SK-N-SH (cell line): Measurements from ENCODE around the gene HACD1. TPM values are rescaled to one million over a fixed set of nuclear protein-coding genes. Genes with fewer than 3 reads are reported as not detected.

Source experiments
- CTCF ChIA-PET: fragments of 300-600, 350-600 bp; formaldehyde crosslinking; extraction: SDS; loops from one replicate; lab custom pipeline; 2021; lab: Yijun Ruan, JAX
- POLR2A ChIA-PET: fragments of 350-600 bp; sonication (Branson Sonifier 250); formaldehyde crosslinking; extraction: SDS; loops from one replicate; lab custom pipeline; 2020; ENCODE audit warnings: antibody characterized with exemption, inconsistent platforms; lab: Yijun Ruan, JAX
- DNase-seq: peaks from one replicate; pipeline ENCODE4 v3.0.0; 2012
- H2AFZ ChIP-seq: fragments of 200-600 bp; sonication (generic); 2 replicates; pipeline ENCODE4 v1.8.1; 2016; ENCODE audit warnings: antibody characterized with exemption, mild to moderate bottlenecking, low read depth
- H3F3A ChIP-seq: fragments of 200-600 bp; sonication (generic); replicated peaks from 2 replicates; pipeline ENCODE3; 2016; ENCODE audit warnings: antibody characterized with exemption, mild to moderate bottlenecking; ENCODE audit not compliant: insufficient read depth
- H3K27ac ChIP-seq, 2 experiments: fragments of 200-500 bp in 1 of 2; fragments of 200-600 bp in 1 of 2; sonication (Bioruptor generic) in 1 of 2; sonication (generic), shearing (Covaris generic) in 1 of 2; 2 replicates each; pipeline versions ENCODE4 v1.5.1 to v1.6.1; 2014 to 2016; ENCODE audit warnings: low read depth in 2 of 2, inconsistent platforms in 1 of 2, low read length in 1 of 2, mild to moderate bottlenecking in 1 of 2, mixed read lengths in 1 of 2
- H3K27me3 ChIP-seq: fragments of 200-600 bp; sonication (generic), shearing (Covaris generic); 2 replicates; pipeline ENCODE4 v1.6.1; 2016; ENCODE audit warnings: mixed run types; ENCODE audit not compliant: insufficient read depth
- H3K36me3 ChIP-seq, 2 experiments: fragments of 200-500 bp in 1 of 2; fragments of 200-600 bp in 1 of 2; sonication (Bioruptor generic) in 1 of 2; sonication (generic) in 1 of 2; replicated peaks in 1 of 2; 2 replicates each; pipeline versions ENCODE3 to v1.5.1; 2014 to 2016; ENCODE audit warnings: low read length in 1 of 2, mild to moderate bottlenecking in 1 of 2; ENCODE audit not compliant: insufficient read depth in 2 of 2, control insufficient read depth in 1 of 2
- H3K4me1 ChIP-seq, 2 experiments: fragments of 200-500 bp in 1 of 2; fragments of 200-600 bp in 1 of 2; sonication (Bioruptor generic) in 1 of 2; sonication (generic), shearing (Covaris generic) in 1 of 2; 2 replicates each; pipeline versions ENCODE4 v1.5.1 to v1.6.1; 2014 to 2016; ENCODE audit warnings: low read depth in 1 of 2, low read length in 1 of 2, mixed run types in 1 of 2; ENCODE audit not compliant: insufficient read depth in 2 of 2, control insufficient read depth in 1 of 2
- H3K4me2 ChIP-seq: fragments of 200-600 bp; sonication (generic), shearing (Covaris generic); 2 replicates; pipeline ENCODE4 v1.6.1; 2017; ENCODE audit warnings: mixed run types
- H3K4me3 ChIP-seq, 2 experiments: fragments of 200-500 bp in 1 of 2; fragments of 200-600 bp in 1 of 2; sonication (Bioruptor generic) in 1 of 2; sonication (generic), shearing (Covaris generic) in 1 of 2; 2 replicates each; pipeline versions ENCODE4 v1.5.1 to v1.8.1; 2014 to 2016; ENCODE audit warnings: low read depth in 2 of 2, inconsistent platforms in 1 of 2, low read length in 1 of 2, mild to moderate bottlenecking in 1 of 2, mixed read lengths in 1 of 2, moderate library complexity in 1 of 2
- H3K79me2 ChIP-seq: fragments of 200-600 bp; sonication (generic); 2 replicates; pipeline ENCODE4 v1.8.1; 2017; ENCODE audit warnings: mild to moderate bottlenecking; ENCODE audit not compliant: insufficient read depth
- H3K9ac ChIP-seq: fragments of 200-600 bp; sonication (generic); 2 replicates; pipeline ENCODE4 v1.6.1; 2017; ENCODE audit warnings: mixed run types
- H3K9me2 ChIP-seq: fragments of 200-600 bp; sonication (generic); 2 replicates; pipeline ENCODE4 v1.6.1; 2017; ENCODE audit warnings: mixed run types
- H3K9me3 ChIP-seq: fragments of 200-600 bp; sonication (generic); 2 replicates; pipeline ENCODE4 v1.6.1; 2017; ENCODE audit warnings: mixed run types, mild to moderate bottlenecking, moderate library complexity
- H4K20me1 ChIP-seq: fragments of 200-600 bp; sonication (generic); 2 replicates; pipeline ENCODE4 v1.6.1; 2017; ENCODE audit warnings: mild to moderate bottlenecking, mixed run types; ENCODE audit not compliant: insufficient read depth
- ELF1 ChIP-seq: IDR thresholded peaks from 2 replicates; pipeline ENCODE4 v1.4.0; 2012
- FOXM1 ChIP-seq: IDR thresholded peaks from 2 replicates; pipeline ENCODE4 v1.4.0; 2012; ENCODE audit warnings: low read depth, mild to moderate bottlenecking
- GABPA ChIP-seq: IDR thresholded peaks from 2 replicates; pipeline ENCODE4 v1.4.0; 2012; ENCODE audit warnings: low read depth, mild to moderate bottlenecking
- JUND ChIP-seq: IDR thresholded peaks from 2 replicates; pipeline ENCODE4 v1.4.0; 2012
- RFX5 ChIP-seq: IDR thresholded peaks from 2 replicates; pipeline ENCODE4 v1.6.1; 2012; ENCODE audit warnings: mild to moderate bottlenecking, improper control_type of control experiment, low read length
- RXRA ChIP-seq: IDR thresholded peaks from 2 replicates; pipeline ENCODE4 v1.4.0; 2012; ENCODE audit warnings: low read depth, mild to moderate bottlenecking, borderline replicate concordance
- SIN3A ChIP-seq: IDR thresholded peaks from 2 replicates; pipeline ENCODE4 v1.6.1; 2012; ENCODE audit warnings: low read depth, mild to moderate bottlenecking, low read length, moderate library complexity, borderline replicate concordance
- TAF1 ChIP-seq: IDR thresholded peaks from 2 replicates; pipeline ENCODE4 v1.6.1; 2012; ENCODE audit warnings: low read depth, mild to moderate bottlenecking, low read length, moderate library complexity, borderline replicate concordance
- TCF12 ChIP-seq: IDR thresholded peaks from 2 replicates; pipeline ENCODE4 v1.4.0; 2012
- ZBTB33 ChIP-seq: IDR thresholded peaks from 2 replicates; pipeline ENCODE4 v1.4.0; 2012; ENCODE audit warnings: low read depth, borderline replicate concordance
- WGBS: methylation state at CpG from one replicate; pipeline ENCODE4 v1.1.6; 2017; ENCODE audit warnings: low lambda C conversion rate; 5-methylcytosine and 5-hydroxymethylcytosine counted together
- polyA plus RNA-seq, 3 experiments: library from polyadenylated mRNA; depleted of rRNA; stranded (reverse); fragments of >200 nt; gene quantifications; 2 replicates each; pipeline ENCODE4 v1.2.3, GENCODE V29; 2012
- TF ChIP-seq, protein P1 (sequence below): fragments of 150-350 bp; IDR thresholded peaks from 2 replicates; pipeline ENCODE4 v1.6.1; 2016; ENCODE audit warnings: mild to moderate bottlenecking, low read depth, low read length
- TF ChIP-seq, protein P2 (sequence below): fragments of 150-350 bp; IDR thresholded peaks from 2 replicates; pipeline ENCODE4 v1.6.1; 2017; ENCODE audit warnings: antibody characterized with exemption, low read length, low read depth, borderline replicate concordance
- TF ChIP-seq, protein P3 (sequence below): IDR thresholded peaks from 2 replicates; pipeline ENCODE4 v1.4.0; 2012; ENCODE audit warnings: low read depth

HACD1 gene
- polyA plus RNA-seq, 1 of the 3 experiments (the other 2 are of a cell fraction), result 23.9 TPM

DNA sequence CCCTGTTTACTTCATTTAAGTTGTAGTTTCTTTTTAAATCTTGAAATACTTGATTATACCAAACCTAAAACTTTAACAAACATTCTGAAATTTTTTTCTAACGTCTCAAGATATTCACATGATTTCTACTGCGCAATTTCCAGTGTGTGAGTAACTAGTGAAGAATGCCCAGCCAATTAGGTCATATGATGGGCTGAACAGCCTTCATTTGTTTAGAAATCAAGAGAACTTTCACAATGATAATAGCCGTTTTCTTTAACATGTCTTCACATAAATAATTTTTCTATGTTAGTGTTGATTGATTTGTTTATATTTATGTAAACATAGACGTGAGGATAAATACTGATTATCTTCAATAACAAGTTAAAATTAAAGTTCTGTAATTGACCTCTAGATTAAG is 48.6 kb upstream of the HACD1 start (continued):
- no peak for TF ChIP-seq FOXM1
- TF ChIP-seq ELF1, result no peak
- TF ChIP-seq RFX5, result no peak
- TF ChIP-seq TAF1, result no peak
- TF ChIP-seq TCF12, result 0 out of 2 replicates have a peak, but pooled peaks have one; percentile 32
- TF ChIP-seq, protein P1, sequence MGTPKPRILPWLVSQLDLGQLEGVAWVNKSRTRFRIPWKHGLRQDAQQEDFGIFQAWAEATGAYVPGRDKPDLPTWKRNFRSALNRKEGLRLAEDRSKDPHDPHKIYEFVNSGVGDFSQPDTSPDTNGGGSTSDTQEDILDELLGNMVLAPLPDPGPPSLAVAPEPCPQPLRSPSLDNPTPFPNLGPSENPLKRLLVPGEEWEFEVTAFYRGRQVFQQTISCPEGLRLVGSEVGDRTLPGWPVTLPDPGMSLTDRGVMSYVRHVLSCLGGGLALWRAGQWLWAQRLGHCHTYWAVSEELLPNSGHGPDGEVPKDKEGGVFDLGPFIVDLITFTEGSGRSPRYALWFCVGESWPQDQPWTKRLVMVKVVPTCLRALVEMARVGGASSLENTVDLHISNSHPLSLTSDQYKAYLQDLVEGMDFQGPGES, result no peak
- TF ChIP-seq SIN3A, result no peak
- TF ChIP-seq ZBTB33, result no peak
- TF ChIP-seq, protein P2, sequence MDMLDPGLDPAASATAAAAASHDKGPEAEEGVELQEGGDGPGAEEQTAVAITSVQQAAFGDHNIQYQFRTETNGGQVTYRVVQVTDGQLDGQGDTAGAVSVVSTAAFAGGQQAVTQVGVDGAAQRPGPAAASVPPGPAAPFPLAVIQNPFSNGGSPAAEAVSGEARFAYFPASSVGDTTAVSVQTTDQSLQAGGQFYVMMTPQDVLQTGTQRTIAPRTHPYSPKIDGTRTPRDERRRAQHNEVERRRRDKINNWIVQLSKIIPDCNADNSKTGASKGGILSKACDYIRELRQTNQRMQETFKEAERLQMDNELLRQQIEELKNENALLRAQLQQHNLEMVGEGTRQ, result no peak
- TF ChIP-seq, all 33 proteins: peak for 6

GRCh38 chr10:17663450-17663849 is 46.3 kb upstream of the HACD1 start:
- no peak overlapping the region for H2AFZ ChIP-seq
- DNase-seq, result no peak
- TF ChIP-seq JUND (no peak), RXRA (no peak), GABPA (no peak)
- TF ChIP-seq, protein P3, sequence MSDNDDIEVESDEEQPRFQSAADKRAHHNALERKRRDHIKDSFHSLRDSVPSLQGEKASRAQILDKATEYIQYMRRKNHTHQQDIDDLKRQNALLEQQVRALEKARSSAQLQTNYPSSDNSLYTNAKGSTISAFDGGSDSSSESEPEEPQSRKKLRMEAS, result no peak
- TF ChIP-seq, protein P2, result no peak
- TF ChIP-seq, all 33 proteins: peak for 0
- H3K27me3 ChIP-seq, result no peaks in the 10 kb centered on the region
- no peaks in the 10 kb centered on the region for H4K20me1 ChIP-seq
- H3K9ac ChIP-seq, result no peak overlapping the region
- H3K36me3 ChIP-seq, result peaks cover 5 to 8% of the 10 kb centered on the region in 2 experiments
- H3K27ac ChIP-seq, result no peak overlapping the region
- ChIA-PET POLR2A (no interaction called here), CTCF (no interaction called here)
- 77% methylated on average over 1 of the region's 1 CpG for WGBS
- no peak overlapping the region for H3K4me3 ChIP-seq
- H3K4me2 ChIP-seq, result no peak overlapping the region
- H3K9me2 ChIP-seq, result no peaks in the 10 kb centered on the region
- H3K4me1 ChIP-seq, result peaks cover 0 to 10% of the 10 kb centered on the region in 2 experiments; a peak in 2 of 4 replicates
- H3F3A ChIP-seq, result peaks cover 3% of the 10 kb centered on the region
- H3K79me2 ChIP-seq, result peaks cover 87% of the 10 kb centered on the region
- H3K9me3 ChIP-seq, result no peaks in the 10 kb centered on the region
